HK-2 (cell line): ENCODE measurements around the gene IARS1.

Experiments used
- DNase-seq: peaks from one replicate; pipeline ENCODE4 v3.0.0-alpha.2; 2018; ENCODE audit not compliant: unreplicated experiment

IARS1 gene

DNA sequence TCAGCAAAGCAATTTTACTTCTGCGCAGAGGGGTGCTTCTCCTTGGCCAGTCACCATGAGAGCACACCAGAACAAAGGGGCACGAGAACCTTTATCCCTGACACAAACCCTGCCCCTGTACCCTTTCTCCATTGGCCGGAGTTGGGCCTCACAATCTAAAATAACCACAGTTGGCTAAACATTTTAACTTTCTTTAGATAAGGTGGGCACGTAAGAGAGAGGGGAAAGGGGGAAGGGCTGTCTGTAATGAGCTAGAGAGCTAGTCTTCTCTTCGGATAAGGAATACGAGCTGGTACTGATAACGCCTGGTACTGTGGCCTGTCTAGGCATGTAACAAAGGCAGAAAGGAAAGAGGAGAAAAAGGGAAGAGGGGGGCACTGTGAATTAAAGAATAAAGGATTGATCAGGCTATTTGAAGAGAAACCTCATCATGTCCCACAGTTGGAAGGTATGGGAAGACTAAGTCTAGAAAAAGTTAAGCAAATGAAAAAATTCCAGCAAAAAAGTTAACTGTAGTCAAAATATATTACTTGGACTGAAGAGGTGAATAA is 1.8 kb upstream of the IARS1 start:
- no peak for DNase-seq

DNA sequence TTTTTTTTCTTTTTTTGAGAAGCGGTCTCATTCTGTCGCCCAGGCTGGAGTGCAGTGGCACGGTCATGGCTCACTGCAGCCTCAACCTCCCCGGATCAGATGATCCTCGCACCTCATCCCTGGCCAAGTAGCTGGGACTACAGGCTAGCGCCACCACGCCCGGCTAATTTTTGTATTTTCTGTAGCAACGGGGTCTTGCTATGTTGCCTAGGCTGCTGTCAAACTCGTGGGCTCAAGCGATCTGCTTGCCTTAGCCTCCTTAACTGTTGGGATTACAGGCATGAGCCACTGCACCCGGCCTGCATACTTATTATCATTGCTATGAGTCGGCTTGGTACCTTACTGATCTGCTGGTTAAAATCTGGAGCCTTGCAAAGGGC is 790 bp upstream of the IARS1 start:
- DNase-seq: peak; percentile 35

DNA sequence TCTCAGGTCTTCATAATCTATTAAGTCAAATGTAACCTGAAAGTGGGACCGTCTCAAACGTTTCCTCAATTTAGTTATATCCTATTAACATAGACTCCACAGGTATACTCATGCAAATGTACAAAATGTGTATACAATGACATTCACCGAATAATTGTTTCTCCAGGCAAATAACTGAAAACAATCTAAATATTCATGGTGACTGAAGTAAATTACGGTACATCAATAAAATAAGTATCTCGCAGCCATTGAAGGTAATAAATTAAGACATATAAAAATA is 482 bp downstream of the IARS1 start:
- DNase-seq: no peak

DNA sequence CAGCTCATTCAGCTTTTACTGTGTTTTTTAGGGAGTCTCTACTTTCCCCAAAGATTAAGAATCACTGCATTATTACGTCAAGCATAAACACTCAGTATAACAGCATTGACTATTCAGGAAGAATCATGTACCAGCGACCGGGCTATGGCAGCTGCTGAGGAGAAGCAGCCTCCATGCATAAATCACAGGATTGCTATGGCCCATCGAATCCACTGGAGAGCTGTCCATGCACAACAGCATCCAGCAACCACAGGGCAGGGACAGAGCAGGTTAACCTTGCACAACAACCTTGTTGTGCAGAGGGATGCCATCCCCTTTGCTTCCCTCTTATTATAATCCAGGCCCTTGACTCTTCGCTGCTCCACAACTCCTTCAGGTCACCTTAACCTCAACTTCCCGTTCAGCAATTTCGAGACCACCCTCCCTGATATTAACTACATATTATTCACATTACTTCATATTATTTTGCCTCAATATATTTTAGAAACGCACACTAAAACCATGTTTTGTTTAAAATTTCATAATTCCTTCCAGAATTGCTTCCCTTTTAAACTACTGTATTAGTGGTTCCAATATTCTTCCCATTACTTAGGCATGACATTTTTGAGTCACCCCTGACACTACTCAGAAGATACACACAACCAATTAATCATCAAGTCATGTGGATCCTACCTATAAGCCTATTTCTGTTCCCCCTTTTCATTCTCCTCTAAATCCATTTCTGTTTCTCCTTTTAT is 991 bp downstream of the IARS1 start:
- DNase-seq: no peak

DNA sequence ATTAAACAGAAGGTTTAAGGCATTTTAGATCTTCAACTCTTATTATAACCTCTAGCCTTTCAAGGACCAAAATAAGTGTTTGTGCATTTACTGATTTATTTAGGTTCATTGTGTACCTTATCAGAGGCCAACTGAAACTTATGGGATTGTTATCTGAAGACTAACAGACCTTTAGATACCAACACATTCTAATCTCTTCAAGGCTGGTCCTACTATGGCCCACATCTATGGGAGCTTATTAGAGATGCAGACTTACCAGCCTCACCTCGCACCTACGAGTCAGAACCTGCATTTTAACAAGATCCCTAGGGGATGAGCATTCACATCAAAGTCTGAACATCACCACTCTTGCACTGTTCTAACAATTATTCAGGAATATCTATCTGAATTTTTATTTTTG is 1.9 kb downstream of the IARS1 start:
- DNase-seq: no peak

DNA sequence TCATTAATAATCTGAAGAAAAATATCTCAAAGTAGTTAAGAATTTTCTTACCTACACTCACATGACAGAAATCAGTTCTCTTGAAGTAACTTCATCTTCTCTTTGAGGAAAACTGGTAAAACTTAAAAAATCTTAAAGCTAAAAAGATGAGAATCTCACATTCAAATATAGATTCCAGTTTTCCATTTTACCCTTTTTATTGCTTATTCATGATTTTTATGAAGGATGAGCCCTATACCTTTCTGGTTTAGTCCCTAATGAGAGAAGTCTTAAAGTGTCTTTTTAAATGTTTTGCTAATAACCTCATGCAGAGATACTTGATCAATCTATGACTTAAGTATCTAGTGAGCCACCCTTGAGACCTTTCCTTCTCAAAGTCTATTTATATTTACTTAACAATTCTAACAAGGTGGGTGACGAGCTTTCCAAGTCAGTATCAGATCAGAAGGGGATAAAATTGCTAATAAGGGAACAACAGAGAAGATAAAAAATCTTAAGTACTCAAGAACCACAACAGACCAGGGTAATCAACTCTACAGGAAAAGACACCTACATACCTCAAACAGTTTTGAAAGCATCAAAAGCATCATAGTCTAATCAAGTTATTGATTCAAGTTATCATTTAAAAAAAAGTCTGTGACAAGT is 2.6 kb downstream of the IARS1 start:
- DNase-seq: no peak

DNA sequence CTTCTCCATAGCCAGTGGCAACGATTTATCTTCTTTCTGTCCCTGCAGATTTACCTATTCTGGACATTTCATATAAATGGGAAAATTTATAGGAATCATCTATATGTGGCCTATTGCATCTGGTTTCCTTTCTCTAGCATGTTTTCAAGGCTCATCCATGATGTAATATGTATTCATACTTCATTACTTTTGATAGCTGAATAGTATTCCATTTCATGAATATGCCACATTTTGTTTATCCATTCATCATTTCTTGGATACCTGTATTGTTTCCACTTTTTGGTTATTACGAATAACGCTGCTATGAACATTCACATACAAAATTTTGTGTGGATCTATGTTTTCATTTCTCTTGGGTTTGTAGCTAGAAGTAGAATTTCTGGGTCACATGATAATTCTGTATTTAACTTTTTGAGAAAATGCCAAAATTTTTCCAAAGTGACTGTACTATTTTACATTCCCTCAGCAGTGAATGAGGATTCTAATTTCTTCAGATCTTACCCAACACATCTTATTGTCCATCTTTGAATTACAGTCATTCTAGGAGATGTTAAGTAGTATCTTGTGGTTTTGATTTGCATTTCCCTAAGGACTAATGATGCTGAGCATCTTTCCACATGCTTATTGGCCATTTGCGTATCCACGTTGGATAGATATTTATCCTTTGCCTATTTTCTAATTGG is 3.6 kb downstream of the IARS1 start:
- DNase-seq: no peak

DNA sequence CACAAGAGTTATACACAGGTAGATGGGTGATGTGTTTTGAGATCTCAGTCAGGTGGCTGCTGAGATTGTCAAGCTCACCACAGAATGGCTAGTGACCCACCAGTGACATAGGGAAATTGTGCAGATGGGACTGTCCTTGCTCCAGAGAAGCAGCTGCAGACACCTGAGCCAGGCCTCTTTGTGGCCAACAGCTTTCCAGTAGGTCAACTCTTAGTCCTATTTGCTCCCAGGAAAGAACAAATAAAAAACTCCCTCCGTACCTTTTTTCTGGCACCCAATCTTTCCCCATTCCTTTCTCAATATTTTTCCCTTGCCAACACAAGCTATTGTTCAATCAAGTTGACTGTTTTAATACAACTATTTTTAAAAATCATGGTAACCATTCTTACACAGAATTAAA is 14.2 kb downstream of the IARS1 start:
- DNase-seq: no peak

DNA sequence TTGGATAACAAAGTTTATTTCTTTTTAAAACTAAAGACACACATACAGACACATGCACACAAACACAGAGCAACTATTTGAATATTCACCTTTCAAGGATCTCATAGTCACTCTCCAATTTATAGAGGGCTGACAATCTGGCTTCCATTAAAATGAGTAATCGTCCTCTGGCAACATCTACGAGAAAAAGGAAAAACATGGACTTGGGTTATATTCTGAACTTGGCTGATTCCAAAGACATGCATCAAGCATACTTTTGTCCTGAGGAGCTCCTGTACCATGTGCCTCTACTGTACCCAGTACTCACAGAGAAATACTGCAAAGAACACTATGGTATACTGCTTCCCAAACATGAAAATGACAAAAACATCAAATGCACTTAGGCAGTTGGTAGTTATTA is 15.4 kb downstream of the IARS1 start:
- no peak for DNase-seq

DNA sequence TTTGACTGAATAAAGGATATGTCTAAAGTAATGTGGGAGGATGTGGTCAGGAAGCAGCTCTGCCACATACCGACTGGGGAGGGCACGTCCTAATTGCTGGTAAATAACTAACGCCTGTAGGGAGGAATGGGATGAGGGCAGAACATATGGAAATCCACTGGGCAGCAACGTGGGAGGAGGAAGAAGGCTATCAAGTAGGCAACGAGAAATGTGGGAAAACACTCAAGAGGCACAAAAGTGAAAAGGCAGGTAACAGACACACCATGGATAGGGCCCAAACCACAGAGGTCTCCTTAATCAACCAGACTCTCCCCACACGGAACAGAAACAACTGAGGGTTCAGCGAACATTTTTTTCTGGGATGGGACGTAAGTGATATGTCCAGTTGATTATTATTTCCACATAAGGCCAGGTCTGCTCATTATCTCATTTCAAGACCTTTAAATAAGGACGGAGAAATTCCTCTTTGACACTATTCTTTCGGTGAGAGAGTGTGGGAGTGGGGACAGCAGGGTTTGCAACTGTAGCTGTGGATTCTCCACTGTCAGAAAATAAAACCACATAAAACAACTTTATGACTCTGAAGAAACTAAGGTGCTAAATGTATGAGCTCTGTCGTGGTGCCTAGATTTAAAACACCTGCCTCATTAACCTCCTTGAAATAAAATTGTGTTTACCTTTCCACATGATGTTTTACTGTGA is 17.0 kb downstream of the IARS1 start:
- peak; percentile 46 for DNase-seq

DNA sequence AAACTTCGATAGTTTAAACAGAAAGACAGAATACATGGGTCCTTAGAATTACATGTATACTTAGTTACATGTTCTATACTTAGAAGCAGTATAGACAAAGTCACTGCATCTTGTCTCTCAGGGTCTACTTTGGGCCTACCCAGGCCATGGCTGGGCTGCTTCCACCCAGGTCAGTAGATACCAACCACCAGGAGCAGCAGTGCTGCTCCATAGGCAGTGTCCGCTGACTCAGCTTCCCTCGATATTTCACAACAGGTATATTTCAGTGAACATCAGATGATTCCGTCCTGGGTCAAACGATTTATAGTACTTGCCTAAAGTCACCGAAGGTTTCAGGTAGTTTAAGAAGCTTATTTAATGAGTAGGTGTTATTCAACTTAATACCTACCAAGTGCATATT is 18.0 kb downstream of the IARS1 start:
- DNase-seq: no peak

DNA sequence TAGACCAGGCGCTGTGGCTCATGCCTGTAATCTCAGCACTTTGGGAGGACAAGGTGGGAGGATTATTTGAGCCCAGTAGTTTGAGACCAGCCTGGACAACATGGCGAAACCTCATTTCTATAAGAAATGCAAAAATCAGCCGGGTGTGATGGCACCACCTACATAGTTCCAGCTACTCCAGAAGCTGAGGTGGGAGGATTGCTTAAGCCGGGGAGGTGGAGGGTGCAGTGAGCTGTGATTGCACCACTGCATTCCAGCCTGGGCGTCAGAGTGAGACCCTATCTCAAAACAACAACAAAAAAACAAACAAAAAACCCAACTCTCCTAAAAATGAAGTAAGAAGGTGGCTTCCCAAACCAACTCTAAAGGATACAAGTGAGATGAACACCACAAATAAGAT is 23.0 kb downstream of the IARS1 start:
- DNase-seq: no peak

DNA sequence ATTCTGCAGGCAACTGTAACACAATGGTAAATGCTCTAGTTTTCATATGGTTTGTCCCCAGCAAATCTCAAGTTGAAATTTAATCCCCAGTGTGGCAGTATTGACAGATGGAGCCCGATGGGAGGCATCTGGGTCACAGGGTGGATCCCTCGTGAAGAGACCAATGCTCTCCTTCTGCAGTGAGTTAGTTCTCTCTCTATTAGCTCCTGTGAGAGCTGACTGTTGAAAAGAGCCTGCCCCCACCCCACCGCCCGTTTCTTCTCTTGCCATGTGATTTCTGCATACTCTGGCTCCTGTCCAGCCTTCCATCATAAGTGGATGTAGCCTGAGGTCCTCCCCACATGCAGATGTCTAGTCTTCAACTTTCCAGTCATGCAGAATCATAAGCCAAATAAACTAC is 27.0 kb downstream of the IARS1 start:
- no peak for DNase-seq

DNA sequence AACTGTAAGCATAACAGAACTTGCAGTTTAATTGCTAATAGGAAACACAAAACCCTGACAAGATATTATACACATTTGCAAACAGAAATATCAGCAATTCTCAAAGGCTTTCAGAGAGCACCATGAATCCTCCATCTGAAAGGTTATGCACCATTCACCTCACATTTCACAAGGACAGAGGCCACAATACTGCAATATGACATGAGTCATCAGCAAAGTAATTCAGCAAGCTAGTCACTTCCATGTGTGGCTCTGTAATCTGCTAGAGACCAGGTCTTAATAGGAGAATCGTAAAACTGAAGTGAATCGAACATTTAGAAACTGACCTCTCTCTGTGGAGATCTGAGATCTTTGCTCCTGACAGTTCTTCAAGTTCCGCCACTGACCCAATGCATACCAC is 28.3 kb downstream of the IARS1 start:
- no peak for DNase-seq

DNA sequence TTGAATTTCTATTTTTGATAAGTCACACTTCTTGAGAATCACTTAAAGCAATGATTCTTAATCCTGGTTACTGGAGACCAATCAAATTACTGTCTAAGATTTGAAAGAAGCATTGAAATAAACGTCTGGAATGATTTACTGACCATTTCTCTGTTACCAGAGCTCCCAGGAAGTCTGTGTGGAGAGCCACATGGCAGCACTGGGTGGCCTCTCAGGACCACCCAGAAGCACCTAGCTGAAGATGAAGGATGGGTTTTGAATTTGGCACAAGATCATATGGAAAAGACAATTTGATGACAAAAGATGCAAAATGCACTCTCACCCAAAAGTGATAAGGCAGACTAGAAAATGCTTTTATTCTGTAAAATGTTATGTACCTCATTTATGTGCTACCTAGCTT is 30.4 kb downstream of the IARS1 start:
- no peak for DNase-seq

DNA sequence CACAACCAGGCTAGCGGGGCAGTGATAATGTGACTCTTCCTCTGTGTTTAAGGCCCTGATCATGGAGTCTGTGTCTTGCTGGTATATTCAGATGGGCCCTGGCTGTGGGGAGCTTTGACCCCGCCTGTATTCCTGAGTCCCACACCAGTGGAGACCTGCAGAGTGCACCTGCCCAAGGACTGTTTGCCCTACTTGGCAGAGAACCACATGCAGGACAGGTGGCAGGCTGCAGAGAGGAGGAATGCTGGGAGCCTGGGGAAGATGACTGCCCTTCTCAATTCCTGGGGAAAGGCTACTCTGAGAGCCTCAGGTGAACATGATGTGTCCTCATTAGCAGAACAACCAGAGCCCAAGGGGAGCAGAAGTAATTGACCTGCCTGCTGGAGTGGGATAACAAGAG is 36.2 kb downstream of the IARS1 start:
- no peak for DNase-seq

DNA sequence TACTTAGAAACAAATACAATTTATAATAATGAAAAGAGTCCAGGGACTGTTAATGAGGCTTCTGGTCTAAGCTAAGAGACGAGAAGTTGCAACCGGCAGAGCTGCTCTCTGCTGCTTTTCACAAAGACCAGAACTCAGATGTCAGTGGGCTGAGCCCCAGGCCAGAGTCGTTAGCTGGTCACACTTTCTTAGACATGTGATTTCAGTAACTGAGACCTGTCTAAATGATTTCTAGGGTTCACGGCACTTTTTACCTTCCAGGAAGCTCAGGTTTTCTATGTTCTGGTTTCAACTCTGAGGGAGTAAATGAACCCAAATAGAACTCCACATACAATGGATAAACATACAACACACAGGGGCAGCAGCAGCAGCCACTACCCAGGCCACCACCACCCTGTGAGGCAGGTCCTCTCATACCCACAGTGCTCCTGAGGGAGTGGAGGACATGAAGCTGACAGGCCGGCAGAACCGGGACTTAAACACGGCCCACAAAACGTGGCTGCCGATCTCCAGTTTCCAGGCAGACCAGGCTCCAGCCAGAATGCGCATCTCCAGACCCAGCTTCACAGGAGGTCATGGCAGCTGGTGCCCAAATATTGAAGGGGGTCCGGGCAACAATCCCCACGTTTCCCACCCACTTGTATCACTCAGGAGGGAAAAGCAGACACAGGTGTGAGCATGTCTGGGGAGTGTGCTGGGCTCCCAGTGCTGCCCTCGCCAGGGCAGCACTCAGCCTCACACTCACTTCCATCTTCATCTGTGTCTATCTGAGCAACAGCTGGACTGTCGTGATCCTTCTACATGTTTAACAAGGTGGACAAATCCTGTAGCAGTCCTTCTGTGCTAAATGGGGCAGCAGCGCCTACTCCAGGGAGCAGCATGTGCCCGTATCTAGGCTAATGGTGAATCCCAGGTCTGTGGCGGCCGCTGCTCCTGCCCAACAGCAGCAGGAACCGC is 38.8 kb downstream of the IARS1 start:
- DNase-seq: no peak

DNA sequence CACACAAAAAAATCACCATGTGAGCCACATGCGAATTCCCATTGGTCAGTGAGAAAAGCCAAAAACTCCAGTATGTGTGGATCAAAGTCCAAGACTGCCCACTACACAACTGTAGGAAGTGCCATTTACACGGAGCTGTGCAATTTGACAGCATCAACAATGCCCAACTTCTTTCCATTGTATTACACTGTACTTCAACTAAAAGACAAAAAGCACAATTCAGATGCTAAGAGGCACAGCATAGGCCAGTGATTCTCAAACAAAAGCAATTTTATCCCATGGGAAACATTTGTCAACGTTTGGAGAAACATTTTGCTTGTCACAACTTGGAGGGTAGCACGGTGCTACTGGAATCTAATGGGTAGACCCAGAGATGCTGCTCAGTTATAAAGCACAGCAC is 39.8 kb downstream of the IARS1 start:
- no peak for DNase-seq

DNA sequence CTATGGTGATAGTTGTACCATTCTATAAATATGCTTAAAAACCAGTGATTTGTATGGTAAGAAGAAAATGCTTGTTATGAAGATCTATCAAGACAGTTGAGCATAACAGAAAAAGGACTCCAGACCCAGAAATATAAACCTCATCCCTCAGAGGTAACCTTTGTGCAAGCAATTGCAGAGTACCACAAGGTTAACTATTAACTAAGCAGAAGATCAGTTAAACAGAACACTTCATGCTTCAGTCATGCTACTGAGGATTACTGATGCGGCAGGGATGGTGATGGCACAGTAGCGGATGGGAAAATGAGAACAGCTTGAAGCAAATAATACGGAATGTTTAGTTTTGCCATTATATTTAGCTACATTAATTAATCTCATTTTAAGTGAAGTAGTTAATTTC is 45.5 kb downstream of the IARS1 start:
- DNase-seq: peak; percentile 36

DNA sequence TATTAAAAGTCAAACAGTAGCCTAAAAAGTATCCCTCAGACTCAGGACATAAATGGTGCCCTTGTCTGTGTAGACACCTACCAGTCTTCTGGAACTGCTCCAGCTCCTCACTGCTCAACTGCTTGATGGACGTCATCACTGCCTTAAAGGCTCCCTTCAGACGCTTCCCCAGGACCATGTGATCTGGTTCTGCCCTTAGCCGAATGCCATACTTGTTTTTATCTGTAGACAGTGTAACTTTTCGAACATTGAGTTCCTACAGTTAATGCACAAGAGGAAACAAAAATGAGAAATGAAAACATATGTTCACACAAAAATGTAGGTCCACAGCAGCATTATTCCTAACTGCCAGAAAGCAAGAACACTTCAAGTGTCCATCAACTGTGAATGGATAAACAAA is 46.2 kb downstream of the IARS1 start:
- no peak for DNase-seq

DNA sequence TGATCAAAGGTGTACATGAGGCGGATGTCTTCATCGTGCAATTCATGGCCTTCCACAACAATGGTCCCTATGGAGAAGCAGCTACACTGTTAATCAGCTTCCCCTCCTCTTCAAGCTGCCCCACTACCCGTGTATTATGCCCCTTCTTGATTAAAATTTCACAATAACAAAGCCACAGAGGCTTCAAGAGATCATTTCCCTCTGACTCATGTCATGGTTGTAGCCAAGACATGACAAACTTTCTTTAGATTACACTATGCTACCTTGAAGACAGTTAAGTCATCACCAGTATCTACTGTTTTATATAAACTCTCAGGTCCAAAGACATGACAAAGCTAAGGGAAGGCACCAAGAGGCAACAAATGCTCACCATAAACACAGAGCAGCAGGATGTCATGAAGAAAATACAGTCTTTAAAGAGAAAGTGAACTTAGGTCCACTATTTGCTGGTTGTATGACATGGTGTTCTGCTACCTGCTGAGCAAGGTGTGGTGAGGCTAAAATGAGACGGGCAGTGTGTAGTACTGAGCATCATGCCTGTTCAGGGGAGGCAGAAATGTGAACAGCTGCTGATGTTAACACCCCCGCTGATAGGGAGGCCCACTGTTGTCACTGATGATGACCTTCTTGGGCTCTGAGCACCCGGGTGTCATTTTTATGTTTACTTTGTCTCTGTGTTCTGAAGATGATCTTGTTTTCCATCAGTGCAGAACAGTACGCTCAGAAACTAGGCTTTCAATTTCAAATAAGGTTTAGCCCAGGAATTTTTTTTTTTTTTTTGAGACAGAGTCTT is 48.3 kb downstream of the IARS1 start:
- DNase-seq: peak; percentile 30
